Hepatocyte (in vitro differentiated cells): ENCODE measurements around the gene PODXL2. TPM values are rescaled to one million over a fixed set of nuclear protein-coding genes. Genes with fewer than 3 reads are reported as not detected.

ENCODE experiments used
- DNase-seq: peaks from one replicate; pipeline ENCODE4 v3.0.0-alpha.2; 2016; ENCODE audit warnings: low spot score
- H2AFZ ChIP-seq: fragments of 200-600 bp; sonication (generic); 2 replicates; pipeline ENCODE4 v1.6.0; 2016; ENCODE audit warnings: antibody characterized with exemption, mild to moderate bottlenecking
- H3K27ac ChIP-seq: fragments of 200-600 bp; sonication (generic); 2 replicates; pipeline ENCODE4 v1.5.1; 2016; ENCODE audit warnings: mild to moderate bottlenecking
- H3K27me3 ChIP-seq: fragments of 200-600 bp; sonication (generic); 2 replicates; pipeline ENCODE4 v1.6.1; 2016
- H3K36me3 ChIP-seq: fragments of 200-600 bp; sonication (generic); replicated peaks from 2 replicates; pipeline ENCODE4 v1.5.1; 2016; ENCODE audit warnings: low read depth; ENCODE audit not compliant: insufficient read depth
- H3K4me1 ChIP-seq: fragments of 200-600 bp; sonication (generic); 2 replicates; pipeline ENCODE4 v1.5.1; 2016; ENCODE audit warnings: mild to moderate bottlenecking, moderate library complexity; ENCODE audit not compliant: insufficient read depth
- H3K4me2 ChIP-seq: fragments of 200-600 bp; sonication (generic); 2 replicates; pipeline ENCODE4 v1.6.0; 2016
- H3K4me3 ChIP-seq: fragments of 200-600 bp; sonication (generic); 2 replicates; pipeline ENCODE4 v1.5.1; 2016; ENCODE audit warnings: mild to moderate bottlenecking
- H3K79me2 ChIP-seq: fragments of 200-600 bp; sonication (generic); 2 replicates; pipeline ENCODE4 v1.6.0; 2017; ENCODE audit warnings: mild to moderate bottlenecking
- H3K9me2 ChIP-seq: fragments of 200-600 bp; sonication (generic); replicated peaks from 2 replicates; pipeline ENCODE4 v1.6.0; 2017; ENCODE audit warnings: mild to moderate bottlenecking; ENCODE audit not compliant: insufficient read depth
- H3K9me3 ChIP-seq: fragments of 200-600 bp; sonication (generic); 2 replicates; pipeline ENCODE4 v1.5.1; 2016; ENCODE audit warnings: low read depth, mild to moderate bottlenecking
- H4K20me1 ChIP-seq: fragments of 200-600 bp; sonication (generic); 2 replicates; pipeline ENCODE4 v1.6.0; 2016; ENCODE audit warnings: mild to moderate bottlenecking; ENCODE audit not compliant: insufficient read depth, poor library complexity, severe bottlenecking
- EZH2 ChIP-seq: fragments of 200-600 bp; sonication (generic); IDR thresholded peaks from 2 replicates; pipeline ENCODE4 v1.6.1; 2016; ENCODE audit warnings: antibody characterized with exemption, mild to moderate bottlenecking, borderline replicate concordance
- EZH2phosphoT487 ChIP-seq: fragments of 200-600 bp; sonication (generic); IDR thresholded peaks from one replicate; pipeline ENCODE4 v1.6.1; 2018; ENCODE audit warnings: antibody characterized with exemption, mild to moderate bottlenecking, low read depth, moderate library complexity; ENCODE audit not compliant: unreplicated experiment, severe bottlenecking
- WGBS: methylation state at CpG from one replicate; pipeline ENCODE4 v1.1.6; 2016; ENCODE audit warnings: low lambda C conversion rate; ENCODE audit errors: missing lambda C conversion rate; 5-methylcytosine and 5-hydroxymethylcytosine counted together
- polyA plus RNA-seq: library from polyadenylated mRNA; unstranded; fragments of >200 nt; fragmentation: Nextera tagmentation; extraction: Ambion mirVana; gene quantifications from 2 replicates; pipeline ENCODE4 v1.2.1, GENCODE V29; 2016
- total RNA-seq: library from RNA; depleted of rRNA; stranded (reverse); fragments of >200 nt; gene quantifications from 2 replicates; pipeline ENCODE4 v1.2.3, GENCODE V29; 2014
- TF ChIP-seq, protein P1 (sequence below): fragments of 200-600 bp; sonication (generic); IDR thresholded peaks from 2 replicates; pipeline ENCODE4 v1.5.1; 2016; ENCODE audit warnings: antibody characterized with exemption, mild to moderate bottlenecking; ENCODE audit not compliant: poor library complexity

The PODXL2 gene
- total and polyA plus RNA-seq, 2 experiments from 2014 or later: 5.1 to 6.4 TPM

GRCh38 chr3:127597020-127597771 lies 31.8 kb upstream of the PODXL2 start:
- H3K9me2 ChIP-seq: no peaks in the 10 kb centered on the region
- TF ChIP-seq EZH2phosphoT487 (no peak), EZH2 (no peak)
- TF ChIP-seq, protein P1, sequence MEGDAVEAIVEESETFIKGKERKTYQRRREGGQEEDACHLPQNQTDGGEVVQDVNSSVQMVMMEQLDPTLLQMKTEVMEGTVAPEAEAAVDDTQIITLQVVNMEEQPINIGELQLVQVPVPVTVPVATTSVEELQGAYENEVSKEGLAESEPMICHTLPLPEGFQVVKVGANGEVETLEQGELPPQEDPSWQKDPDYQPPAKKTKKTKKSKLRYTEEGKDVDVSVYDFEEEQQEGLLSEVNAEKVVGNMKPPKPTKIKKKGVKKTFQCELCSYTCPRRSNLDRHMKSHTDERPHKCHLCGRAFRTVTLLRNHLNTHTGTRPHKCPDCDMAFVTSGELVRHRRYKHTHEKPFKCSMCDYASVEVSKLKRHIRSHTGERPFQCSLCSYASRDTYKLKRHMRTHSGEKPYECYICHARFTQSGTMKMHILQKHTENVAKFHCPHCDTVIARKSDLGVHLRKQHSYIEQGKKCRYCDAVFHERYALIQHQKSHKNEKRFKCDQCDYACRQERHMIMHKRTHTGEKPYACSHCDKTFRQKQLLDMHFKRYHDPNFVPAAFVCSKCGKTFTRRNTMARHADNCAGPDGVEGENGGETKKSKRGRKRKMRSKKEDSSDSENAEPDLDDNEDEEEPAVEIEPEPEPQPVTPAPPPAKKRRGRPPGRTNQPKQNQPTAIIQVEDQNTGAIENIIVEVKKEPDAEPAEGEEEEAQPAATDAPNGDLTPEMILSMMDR: no peak
- H3K27me3 ChIP-seq: no peaks in the 10 kb centered on the region
- no peak overlapping the region for H3K4me3 ChIP-seq
- DNase-seq: no peak
- no peaks in the 10 kb centered on the region for H3K9me3 ChIP-seq
- WGBS: 92% methylated on average over 12 of the region's 12 CpGs
- H3K4me2 ChIP-seq: peak overlapping the region; percentile 85
- no peak overlapping the region for H2AFZ ChIP-seq
- H3K4me1 ChIP-seq: peaks cover 7% of the 10 kb centered on the region
- no peaks in the 10 kb centered on the region for H4K20me1 ChIP-seq
- no peaks in the 10 kb centered on the region for H3K36me3 ChIP-seq
- H3K79me2 ChIP-seq: peaks cover 22% of the 10 kb centered on the region
- no peak overlapping the region for H3K27ac ChIP-seq

GRCh38 chr3:127598841-127599570 lies 30.0 kb upstream of the PODXL2 start:
- TF ChIP-seq EZH2 (no peak), EZH2phosphoT487 (no peak)
- TF ChIP-seq, protein P1: no peak
- Histone ChIP-seq H3K4me2 (peak overlapping the region; percentile 85), H2AFZ (peak overlapping the region; percentile 20), H3K4me1 (peaks cover 7% of the 10 kb centered on the region), H3K36me3 (no peaks in the 10 kb centered on the region), H3K9me3 (no peaks in the 10 kb centered on the region), H3K9me2 (no peaks in the 10 kb centered on the region), H3K27me3 (no peaks in the 10 kb centered on the region), H3K4me3 (peak overlapping the region; percentile 24), H3K27ac (peak overlapping the region; percentile 38), H3K79me2 (peaks cover 22% of the 10 kb centered on the region), H4K20me1 (no peaks in the 10 kb centered on the region)
- 87% methylated on average over 14 of the region's 14 CpGs for WGBS
- no peak for DNase-seq

GRCh38 chr3:127600749-127601456 lies 28.1 kb upstream of the PODXL2 start:
- no peak overlapping the region for H3K4me2 ChIP-seq
- 92% methylated on average over 6 of the region's 6 CpGs for WGBS
- no peak for TF ChIP-seq EZH2
- TF ChIP-seq EZH2phosphoT487: no peak
- TF ChIP-seq, protein P1: no peak

More at GRCh38 chr3:127600749-127601456, 28.1 kb upstream of the PODXL2 start:
- Histone ChIP-seq H3K27me3 (no peaks in the 10 kb centered on the region), H4K20me1 (no peaks in the 10 kb centered on the region), H3K27ac (no peak overlapping the region), H3K4me3 (no peak overlapping the region), H2AFZ (no peak overlapping the region), H3K9me3 (no peaks in the 10 kb centered on the region), H3K79me2 (peaks cover 22% of the 10 kb centered on the region), H3K4me1 (peaks cover 7% of the 10 kb centered on the region), H3K9me2 (no peaks in the 10 kb centered on the region), H3K36me3 (no peaks in the 10 kb centered on the region)
- no peak for DNase-seq
